ENCODE data around the gene SPRR1B.
"Not testable (repeated sequence)": the region's sequence is repeated elsewhere in the genome, so short reads cannot be mapped to it uniquely, and the experiment has no call there.

Gene SPRR1B, protein sequence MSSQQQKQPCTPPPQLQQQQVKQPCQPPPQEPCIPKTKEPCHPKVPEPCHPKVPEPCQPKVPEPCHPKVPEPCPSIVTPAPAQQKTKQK

DNA sequence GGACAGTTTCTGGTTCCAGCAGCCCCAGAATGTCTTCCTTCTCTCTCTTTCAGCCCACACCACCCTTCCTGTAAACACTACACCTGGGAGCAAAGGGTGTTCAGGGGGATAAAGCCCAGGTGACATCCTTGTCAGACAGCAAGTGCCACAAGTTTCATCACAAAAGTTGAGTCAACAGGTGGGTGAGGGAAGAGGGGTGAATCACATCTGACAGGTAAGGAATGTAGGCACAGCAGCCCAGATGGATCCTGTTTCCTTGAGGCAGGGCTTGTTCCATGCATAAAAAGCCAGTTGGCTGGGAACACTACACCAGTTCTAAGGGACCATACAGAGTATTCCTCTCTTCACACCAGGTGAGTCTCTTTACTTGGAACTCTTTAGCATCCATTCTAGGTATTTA lies at the start of gene SPRR1B:
SPRR1B (plus strand) TSS at position 309 of the 400 bp plus-strand sequence. CDS start 1,143 bp downstream, outside the sequence.
- no peak for DNase-seq

- DNase-seq = no peak
Measured at GRCh38 chr1:152982076-152982475, 48.9 kb upstream of the SPRR1B start.

GRCh38 chr1:152983234-152983633 lies 47.8 kb upstream of the SPRR1B start:
- DNase-seq = no peak

DNA sequence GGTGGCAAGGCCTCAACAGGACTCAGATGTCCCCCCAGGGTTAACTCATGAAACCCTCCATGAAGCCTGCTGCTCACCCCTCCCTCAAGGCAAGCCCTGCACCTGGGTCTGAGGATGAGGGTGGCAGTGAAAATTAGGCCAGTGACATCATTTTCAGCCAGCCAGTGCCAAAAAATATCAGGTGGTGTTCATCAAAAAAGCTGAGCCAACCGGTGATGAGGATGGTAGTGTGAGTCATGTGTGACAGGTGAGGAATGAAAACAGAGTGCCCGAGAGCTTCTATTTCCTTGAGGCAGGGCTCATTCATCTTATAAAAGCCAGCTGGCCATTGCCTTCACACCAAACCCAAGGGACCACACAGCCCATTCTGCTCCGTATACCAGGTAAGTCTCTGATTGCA lies 47.3 kb upstream of the SPRR1B start, which contains the start of gene SPRR1A:
SPRR1A (plus strand) TSS at position 339 of the 400 bp plus-strand sequence. CDS start 1,150 bp downstream, outside the sequence.
- no peak for DNase-seq

GRCh38 chr1:152986578-152986977 lies 44.4 kb upstream of the SPRR1B start:
- DNase-seq = no peak

- no peak for DNase-seq
Measured at GRCh38 chr1:152993186-152993585, 37.8 kb upstream of the SPRR1B start.

DNA sequence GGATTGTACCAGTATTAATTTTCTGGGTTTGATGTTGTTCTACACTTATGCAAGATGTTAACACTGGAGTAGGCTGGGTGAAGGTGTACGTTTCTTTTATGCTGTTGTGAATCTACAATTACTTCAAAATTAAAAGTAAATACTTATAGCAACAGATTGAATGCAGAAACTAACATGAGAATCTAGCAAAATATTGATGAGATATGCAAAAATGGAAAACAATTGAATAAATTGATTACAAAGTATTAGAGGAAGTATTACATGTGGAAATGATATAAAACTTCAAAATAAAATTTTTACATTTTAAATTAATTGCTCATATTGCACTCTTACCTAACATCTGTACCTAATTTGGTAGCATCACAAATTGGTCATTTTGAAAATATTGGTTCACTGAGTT lies 35.2 kb upstream of the SPRR1B start:
- DNase-seq = no peak

DNA sequence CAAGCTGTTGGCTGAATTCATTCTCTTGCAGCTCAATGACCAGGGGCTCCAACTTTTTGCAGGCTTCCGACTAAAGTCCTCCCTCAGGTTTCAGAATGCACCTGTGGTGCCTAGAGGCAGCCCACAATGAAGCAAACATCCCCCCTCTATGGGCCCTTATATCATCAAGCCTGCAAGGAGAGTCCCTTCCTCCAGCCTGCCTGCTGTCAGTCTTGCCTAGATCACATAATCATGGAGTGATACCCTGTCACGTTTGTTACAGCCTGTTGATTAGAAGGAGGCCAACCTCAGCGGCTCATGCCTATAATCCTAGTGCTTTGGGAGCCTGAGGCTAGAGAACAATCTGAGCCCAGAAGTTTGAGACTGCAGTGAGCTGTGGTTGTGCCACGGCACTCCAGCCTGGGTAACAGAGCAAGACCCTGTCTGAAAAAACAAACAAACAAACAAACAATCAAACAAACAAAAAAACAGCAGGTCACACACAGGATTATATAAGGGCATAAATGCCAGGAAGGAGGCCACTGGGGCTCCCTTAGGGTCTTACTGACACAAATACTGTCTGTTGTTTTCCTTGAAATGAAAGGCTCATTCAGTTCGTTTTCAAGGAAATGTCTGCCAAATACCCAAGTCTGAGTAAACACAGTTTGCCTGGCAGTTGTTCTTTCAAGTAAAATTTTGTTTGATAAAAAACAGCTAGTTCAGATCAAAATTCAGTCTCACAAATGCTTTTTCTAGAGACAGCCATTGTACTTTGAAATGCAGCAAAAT lies 34.2 kb upstream of the SPRR1B start:
- peak in 1 of 2 donors; percentile 27 for DNase-seq

GRCh38 chr1:152997901-152998300 lies 33.1 kb upstream of the SPRR1B start:
- no peak for DNase-seq

DNA sequence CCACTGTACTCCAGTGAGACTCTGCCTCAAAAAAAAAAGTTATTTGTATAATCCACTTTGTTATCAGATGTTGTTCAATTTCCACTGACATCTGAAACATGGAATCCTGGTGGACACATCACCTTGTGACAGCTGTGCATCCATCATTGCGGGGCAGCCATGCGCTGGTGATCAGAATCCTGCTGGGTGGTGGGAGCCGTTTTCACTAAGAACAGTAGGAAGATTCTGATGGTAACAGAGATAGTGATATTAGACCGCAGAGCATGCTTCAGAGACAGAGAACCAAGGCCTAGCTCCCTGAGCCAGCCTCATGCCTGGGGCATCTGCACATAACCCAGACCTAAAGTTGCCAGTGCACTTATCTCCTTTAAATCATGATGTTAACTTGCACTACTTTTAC lies 32.5 kb upstream of the SPRR1B start:
- DNase-seq = no peak

DNA sequence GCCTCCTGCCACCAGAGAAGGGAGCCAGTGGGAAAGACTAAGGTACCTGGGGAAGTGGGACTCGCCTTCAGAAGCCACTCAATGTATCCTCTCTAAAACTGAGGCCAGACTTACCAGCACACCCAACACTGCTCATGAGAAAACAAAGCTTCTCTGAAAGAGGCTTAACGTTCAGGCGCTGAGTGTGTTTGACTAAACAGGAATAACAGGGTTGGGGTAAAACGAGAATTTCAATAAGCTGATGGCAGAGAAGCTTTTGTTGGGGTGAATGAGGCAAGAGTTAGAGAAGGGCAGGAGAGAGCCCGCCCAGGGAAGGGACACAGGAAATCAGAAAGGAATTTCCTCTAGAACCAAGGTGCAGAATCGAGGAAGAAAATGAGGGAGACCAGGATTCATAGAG lies 31.2 kb upstream of the SPRR1B start:
- DNase-seq = no peak

GRCh38 chr1:153000294-153000693 lies 30.7 kb upstream of the SPRR1B start:
- DNase-seq = no peak

- no peak for DNase-seq
Measured at GRCh38 chr1:153001382-153001781, 29.6 kb upstream of the SPRR1B start, which contains the start of gene SPRR3. Gene SPRR3 (plus strand): TSS chr1:153001749. CDS start chr1:153003021, 1,272 bp downstream.

DNA sequence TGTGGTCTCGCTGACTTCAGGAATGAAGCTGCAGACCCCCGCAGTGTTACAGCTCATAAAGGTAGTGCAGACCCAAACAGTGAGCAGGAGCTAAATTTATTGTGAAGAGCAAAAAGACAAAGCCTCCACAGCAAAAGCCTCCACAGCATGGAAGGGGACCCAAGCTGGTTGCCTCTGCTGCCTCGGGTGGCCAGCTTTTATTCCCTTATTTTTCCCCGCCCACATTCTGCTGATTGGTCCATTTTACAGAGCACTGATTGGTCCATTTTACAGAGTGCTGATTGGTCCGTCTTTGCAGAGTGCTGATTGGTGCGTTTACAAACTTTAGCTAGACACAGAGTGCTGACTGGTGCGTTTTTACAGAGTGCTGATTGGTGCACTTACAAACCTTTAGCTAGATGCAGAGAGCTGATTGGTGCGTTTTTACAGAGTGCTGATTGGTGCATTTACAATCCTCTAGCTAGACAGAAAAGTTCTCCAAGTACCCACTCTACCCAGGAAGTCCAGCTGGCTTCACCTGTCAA lies 19.7 kb upstream of the SPRR1B start:
- not testable (repeated sequence) for DNase-seq

DNA sequence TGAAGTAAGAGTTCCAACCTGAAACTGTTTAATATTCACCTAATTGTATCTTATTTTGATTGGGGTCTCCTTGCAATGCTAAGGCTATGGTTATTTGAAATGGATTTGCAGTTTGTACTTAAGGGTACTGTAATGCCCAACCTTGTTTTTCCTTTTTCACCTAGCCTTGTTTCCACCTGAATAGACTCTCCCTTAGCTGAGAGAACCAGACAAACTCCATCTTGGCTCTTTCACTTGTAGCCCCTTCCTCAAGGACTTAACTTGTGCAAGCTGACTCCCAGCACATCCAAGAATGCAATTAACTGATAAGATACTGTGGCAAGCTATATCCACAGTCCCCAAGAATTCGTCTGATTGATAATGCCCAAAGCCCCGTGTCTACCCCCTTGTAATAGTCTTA lies 9.2 kb upstream of the SPRR1B start:
- not testable (repeated sequence) for DNase-seq

GRCh38 chr1:153022340-153022739 lies 8.7 kb upstream of the SPRR1B start:
- not testable (repeated sequence) for DNase-seq

GRCh38 chr1:153023109-153023508 lies 7.9 kb upstream of the SPRR1B start:
- no peak for DNase-seq

- DNase-seq = no peak
Measured at GRCh38 chr1:153024413-153024812, 6.6 kb upstream of the SPRR1B start.

GRCh38 chr1:153025797-153026196 lies 5.2 kb upstream of the SPRR1B start:
- DNase-seq = no peak

- peak in 1 of 2 donors; percentile 4 for DNase-seq
Measured at GRCh38 chr1:153028766-153029165, 2.2 kb upstream of the SPRR1B start.

- no peak for DNase-seq
Measured at GRCh38 chr1:153032073-153032472, 1.1 kb downstream of the SPRR1B start.

DNA sequence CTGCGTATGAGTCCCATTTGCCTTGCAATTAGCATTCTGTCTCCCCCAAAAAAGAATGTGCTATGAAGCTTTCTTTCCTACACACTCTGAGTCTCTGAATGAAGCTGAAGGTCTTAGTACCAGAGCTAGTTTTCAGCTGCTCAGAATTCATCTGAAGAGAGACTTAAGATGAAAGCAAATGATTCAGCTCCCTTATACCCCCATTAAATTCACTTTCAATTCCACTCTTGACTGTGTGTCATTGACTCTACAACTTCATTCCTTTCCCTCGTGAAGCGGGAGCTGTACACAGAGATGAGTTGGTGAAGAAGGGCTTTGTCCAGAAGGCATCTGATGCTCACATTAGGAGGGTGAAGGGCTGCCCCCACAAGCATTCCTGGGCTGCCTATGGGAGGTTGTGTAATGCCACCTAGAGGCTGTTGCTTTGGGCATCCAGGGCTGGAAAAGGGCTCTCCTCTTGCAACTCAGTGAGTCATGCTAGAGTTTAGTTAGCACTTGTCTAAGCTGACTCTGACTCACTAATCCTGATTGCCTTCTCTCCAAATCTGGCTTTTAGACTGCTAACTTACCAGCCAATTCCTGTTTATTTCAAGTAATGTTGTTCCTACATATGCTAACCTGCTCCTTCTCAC lies 1.8 kb downstream of the SPRR1B start:
- peak in 1 of 2 donors; percentile 46 for DNase-seq

GRCh38 chr1:153035211-153035610 lies 4.2 kb downstream of the SPRR1B start:
- DNase-seq = no peak
